H1 (cell line): ENCODE measurements around the gene COL28A1. TPM values are rescaled to one million over a fixed set of nuclear protein-coding genes. Genes with fewer than 3 reads are reported as not detected.

Experiments used
- CTCF ChIA-PET: fragments of 300-600 bp; sonication (Branson Sonifier 250); formaldehyde crosslinking; loops from one replicate; lab custom pipeline; 2021; ENCODE audit not compliant: partially characterized antibody; lab: Charles Lee
- POLR2A ChIA-PET: fragments of 300-600 bp; sonication (Branson Sonifier 250); formaldehyde crosslinking; loops from one replicate; lab custom pipeline; 2021; ENCODE audit warnings: inconsistent platforms; ENCODE audit not compliant: partially characterized antibody; lab: Charles Lee
- DNase-seq, 2 experiments: peaks; one replicate each; pipeline versions ENCODE4 v3.0.0 to v3.0.0-alpha.2; 2010 to 2022; ENCODE audit warnings: low spot score in 2 of 2, low read depth in 1 of 2, mixed read lengths in 1 of 2
- FAIRE-seq: peaks from 2 replicates; lab custom pipeline; 2011; peaks lifted over from hg19 to GRCh38; lab: Jason Lieb, UNC
- H2AFZ ChIP-seq: 2 replicates; pipeline ENCODE4 v1.8.1; 2012; ENCODE audit warnings: low read length, inconsistent platforms
- H2AK5ac ChIP-seq: 2 replicates; pipeline ENCODE4 v1.6.1; 2013; ENCODE audit warnings: low read depth, low read length
- H2BK120ac ChIP-seq: replicated peaks from 2 replicates; pipeline ENCODE3; 2013; ENCODE audit warnings: low read depth, low read length, inconsistent platforms
- H2BK12ac ChIP-seq: 2 replicates; pipeline ENCODE4 v1.6.1; 2013; ENCODE audit warnings: low read depth, low read length
- H2BK15ac ChIP-seq: 2 replicates; pipeline ENCODE4 v1.6.1; 2013; ENCODE audit warnings: low read length
- H2BK20ac ChIP-seq: 2 replicates; pipeline ENCODE4 v1.6.1; 2013; ENCODE audit warnings: low read length
- H2BK5ac ChIP-seq: 2 replicates; pipeline ENCODE4 v1.6.1; 2013; ENCODE audit warnings: low read depth, low read length
- H3K14ac ChIP-seq: 2 replicates; pipeline ENCODE4 v1.6.1; 2013; ENCODE audit warnings: inconsistent platforms; ENCODE audit not compliant: insufficient read length
- H3K18ac ChIP-seq: 2 replicates; pipeline ENCODE4 v1.6.1; 2013; ENCODE audit warnings: low read length; ENCODE audit errors: extremely low read depth
- H3K23ac ChIP-seq: 2 replicates; pipeline ENCODE4 v1.6.1; 2013; ENCODE audit warnings: inconsistent platforms; ENCODE audit not compliant: insufficient read length
- H3K23me2 ChIP-seq: 2 replicates; pipeline ENCODE4 v1.6.1; 2013; ENCODE audit warnings: low read depth, low read length
- H3K27ac ChIP-seq: 2 replicates; pipeline ENCODE4 v1.6.1; 2011; ENCODE audit warnings: low read depth, low read length, inconsistent platforms
- H3K27me3 ChIP-seq, 4 experiments: replicated peaks in 1 of 4; 1 replicate in 1 of 4; 2 replicates in 3 of 4; pipeline versions ENCODE4 v1.6.1 to v1.8.1; 2011 to 2013; ENCODE audit warnings: low read length in 3 of 4, mild to moderate bottlenecking in 3 of 4, inconsistent platforms in 2 of 4, mixed read lengths in 2 of 4, moderate library complexity in 1 of 4; ENCODE audit not compliant: control insufficient read depth in 3 of 4, insufficient read depth in 3 of 4; ENCODE audit errors: extremely low read depth in 1 of 4
- H3K36me3 ChIP-seq, 4 experiments: 2 replicates each; pipeline versions ENCODE4 v1.6.1 to v1.8.1; 2011 to 2013; ENCODE audit warnings: mild to moderate bottlenecking in 4 of 4, low read length in 3 of 4, moderate library complexity in 2 of 4, control low read depth in 1 of 4, inconsistent platforms in 1 of 4; ENCODE audit not compliant: insufficient read depth in 4 of 4, control insufficient read depth in 2 of 4
- H3K4ac ChIP-seq: replicated peaks from 2 replicates; pipeline ENCODE3; 2013; ENCODE audit warnings: low read length, low read depth, mixed read lengths, inconsistent platforms; ENCODE audit not compliant: insufficient read length
- H3K4me1 ChIP-seq, 4 experiments: replicated peaks in 1 of 4; 1 replicate in 1 of 4; 2 replicates in 3 of 4; pipeline versions ENCODE4 v1.6.1 to v1.8.1; 2011 to 2013; ENCODE audit warnings: low read length in 3 of 4, inconsistent platforms in 2 of 4, mixed read lengths in 1 of 4; ENCODE audit not compliant: insufficient read depth in 4 of 4, control insufficient read depth in 3 of 4
- H3K4me2 ChIP-seq, 2 experiments: 2 replicates each; pipeline versions ENCODE4 v1.6.1 to v1.8.1; 2011 to 2013; ENCODE audit warnings: low read depth in 2 of 2, low read length in 2 of 2, control low read depth in 1 of 2, inconsistent platforms in 1 of 2, mild to moderate bottlenecking in 1 of 2; ENCODE audit not compliant: insufficient read depth in 1 of 2
- H3K4me3 ChIP-seq, 4 experiments: fragments of 200-600, 300-600 bp in 1 of 4; sonication (generic), shearing (Covaris generic), sonication (Bioruptor Twin) in 1 of 4; 2 replicates each; pipeline versions ENCODE4 v1.5.1 to v1.8.1; 2011 to 2016; ENCODE audit warnings: low read length in 4 of 4, low read depth in 3 of 4, control low read depth in 2 of 4, inconsistent platforms in 2 of 4, mild to moderate bottlenecking in 2 of 4, mixed read lengths in 1 of 4, moderate library complexity in 1 of 4; ENCODE audit not compliant: insufficient read depth in 2 of 4; ENCODE audit errors: extremely low read depth in 1 of 4
- H3K56ac ChIP-seq: replicated peaks from 2 replicates; pipeline ENCODE3; 2013; ENCODE audit warnings: low read depth, mild to moderate bottlenecking, mixed read lengths, low read length, inconsistent platforms; ENCODE audit not compliant: insufficient read length
- H3K79me1 ChIP-seq: 2 replicates; pipeline ENCODE4 v1.6.1; 2013; ENCODE audit warnings: low read depth, low read length, control low read depth
- H3K79me2 ChIP-seq, 2 experiments: 2 replicates each; pipeline versions ENCODE4 v1.6.1 to v1.8.1; 2012 to 2013; ENCODE audit warnings: low read length in 2 of 2, mild to moderate bottlenecking in 2 of 2, inconsistent platforms in 1 of 2; ENCODE audit not compliant: insufficient read depth in 2 of 2, control insufficient read depth in 1 of 2
- H3K9ac ChIP-seq, 4 experiments: replicated peaks in 1 of 4; 1 replicate in 1 of 4; 2 replicates in 3 of 4; pipeline versions ENCODE4 v1.6.1 to v1.8.1; 2011 to 2013; ENCODE audit warnings: low read depth in 3 of 4, low read length in 3 of 4, control low read depth in 2 of 4, mild to moderate bottlenecking in 2 of 4, moderate library complexity in 2 of 4, inconsistent platforms in 1 of 4; ENCODE audit errors: extremely low read depth in 1 of 4
- H3K9me3 ChIP-seq, 2 experiments: 2 replicates each; pipeline versions ENCODE4 v1.6.1 to v1.8.1; 2012 to 2013; ENCODE audit warnings: mild to moderate bottlenecking in 2 of 2, moderate library complexity in 2 of 2, control low read depth in 1 of 2, inconsistent platforms in 1 of 2, low read depth in 1 of 2, low read length in 1 of 2, mixed read lengths in 1 of 2; ENCODE audit not compliant: insufficient read depth in 2 of 2
- H4K20me1 ChIP-seq, 2 experiments: replicated peaks in 1 of 2; 2 replicates each; pipeline versions ENCODE3 to v1.8.1; 2011 to 2013; ENCODE audit warnings: inconsistent platforms in 2 of 2, low read length in 2 of 2, mild to moderate bottlenecking in 1 of 2; ENCODE audit not compliant: insufficient read depth in 2 of 2, control insufficient read depth in 1 of 2
- H4K5ac ChIP-seq: 2 replicates; pipeline ENCODE4 v1.6.1; 2013; ENCODE audit warnings: low read length, low read depth, mixed read lengths, inconsistent platforms; ENCODE audit not compliant: insufficient read length
- H4K8ac ChIP-seq: 2 replicates; pipeline ENCODE4 v1.8.0; 2013; ENCODE audit warnings: mild to moderate bottlenecking, moderate library complexity, low read length, inconsistent platforms; ENCODE audit not compliant: insufficient read depth; ENCODE audit errors: extremely low read depth
- H4K91ac ChIP-seq: replicated peaks from 2 replicates; pipeline ENCODE3; 2013; ENCODE audit warnings: low read length, mixed read lengths, inconsistent platforms; ENCODE audit not compliant: insufficient read length
- ASH2L ChIP-seq: fragments of 200-600, 300-600 bp; sonication (generic); IDR thresholded peaks from one replicate; pipeline ENCODE4 v1.7.1; 2017; ENCODE audit warnings: low read length
- BCL11A ChIP-seq, 2 experiments: IDR thresholded peaks; one replicate each; pipeline ENCODE4 v1.6.1; 2011; ENCODE audit warnings: low read depth in 2 of 2, low read length in 2 of 2, mild to moderate bottlenecking in 2 of 2
- GABPA ChIP-seq: IDR thresholded peaks from 2 replicates; pipeline ENCODE4 v1.6.1; 2011; ENCODE audit warnings: mild to moderate bottlenecking, low read length, moderate library complexity, borderline replicate concordance; ENCODE audit not compliant: insufficient read depth
- POLR2AphosphoS5 ChIP-seq: IDR thresholded peaks from 2 replicates; pipeline ENCODE4 v1.6.1; 2011; ENCODE audit warnings: low read depth, low read length
- polyA plus RNA-seq, 7 experiments: library from polyadenylated mRNA; depleted of rRNA in 3 of 7; stranded (reverse) in 5 of 7; unstranded in 2 of 7; fragments of >200 nt in 5 of 7; fragments of 200-250 nt in 2 of 7; gene quantifications; 1 replicate in 5 of 7; 2 replicates in 1 of 7; 4 replicates in 1 of 7; pipeline versions ENCODE4 v1.2.1 to v1.2.3, GENCODE V29; 2011 to 2013; ENCODE audit warnings: missing spikeins in 2 of 7, mixed read lengths in 2 of 7
- total RNA-seq: library from RNA; stranded (reverse); fragmentation: NEBNext Ultra II Directional; extraction: Animal tissue kit (Norgen Biotek cat#: 25700); gene quantifications from 2 replicates; pipeline ENCODE4 v1.2.1, GENCODE V29; 2021

The COL28A1 gene
- total and polyA plus RNA-seq, 2 of the 8 experiments (the other 6 are each of a cell fraction or from before 2014, with no cell fraction given), result 0.22 to 0.38 TPM

- Histone ChIP-seq H3K23ac (no peak overlapping the region), H2AFZ (no peak overlapping the region), H3K18ac (no peak overlapping the region), H4K5ac (no peak overlapping the region), H3K4ac (no peak overlapping the region)
- TF ChIP-seq GABPA (no peak), POLR2AphosphoS5 (no peak), ASH2L (no peak), BCL11A (IDR thresholded peaks at IDR 0.05; ENCODE audit: low read depth in 2 of 2, low read length in 2 of 2) (no peak)
- TF ChIP-seq, all 59 proteins: peak for 0
- Histone ChIP-seq H3K14ac (no peak overlapping the region), H3K9me3 (no peaks in the 10 kb centered on the region), H2BK15ac (no peak overlapping the region), H4K91ac (no peak overlapping the region), H4K20me1 (no peaks in the 10 kb centered on the region), H3K27me3 (no peaks in the 10 kb centered on the region), H2BK120ac (no peak overlapping the region), H3K4me1 (no peaks in the 10 kb centered on the region), H2BK12ac (no peak overlapping the region), H3K36me3 (no peaks in the 10 kb centered on the region), H2AK5ac (no peak overlapping the region), H2BK20ac (no peak overlapping the region), H3K27ac (no peak overlapping the region), H3K4me3 (no peak overlapping the region), H3K56ac (no peak overlapping the region), H3K23me2 (no peaks in the 10 kb centered on the region), H3K79me2 (no peaks in the 10 kb centered on the region), H4K8ac (no peak overlapping the region), H3K4me2 (no peak overlapping the region), H3K9ac (no peak overlapping the region), H2BK5ac (no peak overlapping the region), H3K79me1 (no peaks in the 10 kb centered on the region)
- no peak for FAIRE-seq
- ChIA-PET CTCF (no interaction called here), POLR2A (no interaction called here)
- no peak for DNase-seq
Measured at GRCh38 chr7:7384228-7384627, 151.4 kb downstream of the COL28A1 start.
